Measurements from ENCODE around the gene CLPSL1. TPM values are rescaled to one million over a fixed set of nuclear protein-coding genes. Genes with fewer than 3 reads are reported as not detected.

The CLPSL1 gene
- total and polyA plus RNA-seq, 2 of the 13 experiments (the other 11 are each of a cell fraction or from before 2014, with no cell fraction given) = not detected

DNA sequence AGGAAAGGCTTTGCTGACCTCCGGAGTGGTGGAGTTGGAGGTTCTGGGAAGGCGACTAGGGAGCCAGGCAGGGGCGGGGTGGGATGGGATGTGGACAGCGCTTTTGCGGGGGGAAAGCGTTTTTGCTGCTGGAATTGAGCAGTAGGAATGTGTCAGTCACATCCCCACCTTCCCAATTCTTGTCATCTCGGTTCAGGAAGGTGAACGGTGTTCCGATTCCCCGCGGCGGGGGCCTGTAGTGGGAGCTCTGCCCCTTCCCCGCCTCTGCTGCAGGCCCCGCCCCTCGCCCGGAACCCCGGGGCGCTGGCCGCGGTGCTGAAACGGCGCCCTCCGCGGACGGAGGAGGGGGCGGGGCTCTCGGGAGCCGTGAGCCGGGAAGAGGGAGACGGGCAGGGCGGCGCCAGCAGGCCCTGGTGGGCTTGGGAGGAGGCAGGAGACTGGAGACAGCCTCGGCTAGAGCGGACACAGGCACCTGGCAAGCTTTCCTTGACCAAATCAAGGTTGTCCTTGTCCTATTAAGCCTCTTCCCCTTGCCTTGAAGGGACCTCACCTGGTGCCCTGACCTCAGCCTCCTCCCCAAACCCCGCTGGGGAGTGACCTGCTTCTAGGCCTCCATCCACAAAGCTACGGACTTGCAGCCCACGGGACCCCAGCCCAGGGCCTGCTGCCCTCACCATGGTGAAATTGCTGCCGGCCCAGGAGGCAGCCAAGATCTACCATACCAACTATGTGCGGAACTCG, 24.3 kb downstream of the CLPSL1 start, which contains the start of gene LHFPL5 (continued):
- TF ChIP-seq ZNF781 (CRISPR knock-in tag; IDR thresholded peaks at IDR 0.05; ENCODE audit: borderline replicate concordance, not compliant biosample characterization) (peak; percentile 94), TBX2 (CRISPR knock-in tag; IDR thresholded peaks at IDR 0.05; ENCODE audit: borderline replicate concordance) (peak; percentile 96), ISL2 (CRISPR knock-in tag; IDR thresholded peaks at IDR 0.05) (peak; percentile 92), ZNF549 (CRISPR knock-in tag; IDR thresholded peaks at IDR 0.05) (peak; percentile 88; the same call in 1 of the 2 replicates), NFKB2 (CRISPR knock-in tag; IDR thresholded peaks at IDR 0.05; ENCODE audit: borderline replicate concordance) (peak; percentile 100), ZNF225 (CRISPR knock-in tag; IDR thresholded peaks at IDR 0.05) (peak; percentile 98; the same call in 1 of the 2 replicates), RNF2 (conservative IDR thresholded peaks at IDR 0.05; ENCODE audit: low read depth) (no peak), HDAC1 (CRISPR knock-in tag; IDR thresholded peaks at IDR 0.05) (peak; percentile 88), CBX1 (IDR thresholded peaks at IDR 0.05; ENCODE audit: low read depth) (no peak), SP1 (IDR thresholded peaks at IDR 0.05) (no peak), SP1 (CRISPR knock-in tag; IDR thresholded peaks at IDR 0.05) (peak; percentile 91), NR2C2 (CRISPR knock-in tag; IDR thresholded peaks at IDR 0.05; ENCODE audit: borderline replicate concordance) (peak; percentile 67), AGO1 (IDR thresholded peaks at IDR 0.05; ENCODE audit: low read depth, low read length, poor library complexity, severe bottlenecking) (no peak), ZNF24 (IDR thresholded peaks at IDR 0.05) (no peak), DMAP1 (CRISPR knock-in tag; IDR thresholded peaks at IDR 0.05) (peak; percentile 48; the same call in 1 of the 2 replicates), ZNF629 (CRISPR knock-in tag; conservative IDR thresholded peaks at IDR 0.05) (peak; percentile 32; the same call in 1 of the 2 replicates), BRCA1 (CRISPR knock-in tag; IDR thresholded peaks at IDR 0.05) (peak; percentile 99), ZBTB42 (CRISPR knock-in tag; IDR thresholded peaks at IDR 0.05) (peak; percentile 95), PAF1 (CRISPR knock-in tag; IDR thresholded peaks at IDR 0.05) (no peak)
- TF ChIP-seq, protein P1, sequence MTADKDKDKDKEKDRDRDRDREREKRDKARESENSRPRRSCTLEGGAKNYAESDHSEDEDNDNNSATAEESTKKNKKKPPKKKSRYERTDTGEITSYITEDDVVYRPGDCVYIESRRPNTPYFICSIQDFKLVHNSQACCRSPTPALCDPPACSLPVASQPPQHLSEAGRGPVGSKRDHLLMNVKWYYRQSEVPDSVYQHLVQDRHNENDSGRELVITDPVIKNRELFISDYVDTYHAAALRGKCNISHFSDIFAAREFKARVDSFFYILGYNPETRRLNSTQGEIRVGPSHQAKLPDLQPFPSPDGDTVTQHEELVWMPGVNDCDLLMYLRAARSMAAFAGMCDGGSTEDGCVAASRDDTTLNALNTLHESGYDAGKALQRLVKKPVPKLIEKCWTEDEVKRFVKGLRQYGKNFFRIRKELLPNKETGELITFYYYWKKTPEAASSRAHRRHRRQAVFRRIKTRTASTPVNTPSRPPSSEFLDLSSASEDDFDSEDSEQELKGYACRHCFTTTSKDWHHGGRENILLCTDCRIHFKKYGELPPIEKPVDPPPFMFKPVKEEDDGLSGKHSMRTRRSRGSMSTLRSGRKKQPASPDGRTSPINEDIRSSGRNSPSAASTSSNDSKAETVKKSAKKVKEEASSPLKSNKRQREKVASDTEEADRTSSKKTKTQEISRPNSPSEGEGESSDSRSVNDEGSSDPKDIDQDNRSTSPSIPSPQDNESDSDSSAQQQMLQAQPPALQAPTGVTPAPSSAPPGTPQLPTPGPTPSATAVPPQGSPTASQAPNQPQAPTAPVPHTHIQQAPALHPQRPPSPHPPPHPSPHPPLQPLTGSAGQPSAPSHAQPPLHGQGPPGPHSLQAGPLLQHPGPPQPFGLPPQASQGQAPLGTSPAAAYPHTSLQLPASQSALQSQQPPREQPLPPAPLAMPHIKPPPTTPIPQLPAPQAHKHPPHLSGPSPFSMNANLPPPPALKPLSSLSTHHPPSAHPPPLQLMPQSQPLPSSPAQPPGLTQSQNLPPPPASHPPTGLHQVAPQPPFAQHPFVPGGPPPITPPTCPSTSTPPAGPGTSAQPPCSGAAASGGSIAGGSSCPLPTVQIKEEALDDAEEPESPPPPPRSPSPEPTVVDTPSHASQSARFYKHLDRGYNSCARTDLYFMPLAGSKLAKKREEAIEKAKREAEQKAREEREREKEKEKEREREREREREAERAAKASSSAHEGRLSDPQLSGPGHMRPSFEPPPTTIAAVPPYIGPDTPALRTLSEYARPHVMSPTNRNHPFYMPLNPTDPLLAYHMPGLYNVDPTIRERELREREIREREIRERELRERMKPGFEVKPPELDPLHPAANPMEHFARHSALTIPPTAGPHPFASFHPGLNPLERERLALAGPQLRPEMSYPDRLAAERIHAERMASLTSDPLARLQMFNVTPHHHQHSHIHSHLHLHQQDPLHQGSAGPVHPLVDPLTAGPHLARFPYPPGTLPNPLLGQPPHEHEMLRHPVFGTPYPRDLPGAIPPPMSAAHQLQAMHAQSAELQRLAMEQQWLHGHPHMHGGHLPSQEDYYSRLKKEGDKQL (CRISPR knock-in tag; IDR thresholded peaks at IDR 0.05; ENCODE audit: low read depth) = 0 out of 2 replicates have a peak, but pooled peaks have one; percentile 63
- TF ChIP-seq, protein P2, sequence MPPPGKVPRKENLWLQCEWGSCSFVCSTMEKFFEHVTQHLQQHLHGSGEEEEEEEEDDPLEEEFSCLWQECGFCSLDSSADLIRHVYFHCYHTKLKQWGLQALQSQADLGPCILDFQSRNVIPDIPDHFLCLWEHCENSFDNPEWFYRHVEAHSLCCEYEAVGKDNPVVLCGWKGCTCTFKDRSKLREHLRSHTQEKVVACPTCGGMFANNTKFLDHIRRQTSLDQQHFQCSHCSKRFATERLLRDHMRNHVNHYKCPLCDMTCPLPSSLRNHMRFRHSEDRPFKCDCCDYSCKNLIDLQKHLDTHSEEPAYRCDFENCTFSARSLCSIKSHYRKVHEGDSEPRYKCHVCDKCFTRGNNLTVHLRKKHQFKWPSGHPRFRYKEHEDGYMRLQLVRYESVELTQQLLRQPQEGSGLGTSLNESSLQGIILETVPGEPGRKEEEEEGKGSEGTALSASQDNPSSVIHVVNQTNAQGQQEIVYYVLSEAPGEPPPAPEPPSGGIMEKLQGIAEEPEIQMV (CRISPR knock-in tag; IDR thresholded peaks at IDR 0.05; ENCODE audit: low read depth) = peak; percentile 94; the same call in 1 of the 2 replicates
- TF ChIP-seq, protein P3, sequence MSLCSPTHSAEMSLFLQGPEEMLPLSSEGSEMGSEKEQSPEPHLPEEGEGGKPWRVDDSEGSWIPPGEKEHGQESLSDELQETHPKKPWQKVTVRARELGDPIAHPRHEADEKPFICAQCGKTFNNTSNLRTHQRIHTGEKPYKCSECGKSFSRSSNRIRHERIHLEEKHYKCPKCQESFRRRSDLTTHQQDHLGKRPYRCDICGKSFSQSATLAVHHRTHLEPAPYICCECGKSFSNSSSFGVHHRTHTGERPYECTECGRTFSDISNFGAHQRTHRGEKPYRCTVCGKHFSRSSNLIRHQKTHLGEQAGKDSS (CRISPR knock-in tag; IDR thresholded peaks at IDR 0.05; ENCODE audit: borderline replicate concordance, low read depth) = peak; percentile 97
- TF ChIP-seq, protein P4, sequence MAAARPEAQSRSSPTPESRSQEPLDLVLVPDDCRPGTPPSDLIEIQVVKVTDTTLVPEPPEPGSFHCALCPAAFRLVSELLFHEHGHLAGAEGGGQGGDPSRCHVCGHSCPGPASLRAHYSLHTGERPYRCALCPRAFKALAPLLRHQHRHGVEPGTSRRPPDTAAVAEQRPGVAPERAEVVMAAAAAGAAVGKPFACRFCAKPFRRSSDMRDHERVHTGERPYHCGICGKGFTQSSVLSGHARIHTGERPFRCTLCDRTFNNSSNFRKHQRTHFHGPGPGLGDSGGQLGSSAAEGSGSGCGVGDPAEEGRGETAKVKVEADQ (CRISPR knock-in tag; IDR thresholded peaks at IDR 0.05; ENCODE audit: borderline replicate concordance) = peak; percentile 97
